CD1c-positive myeloid dendritic cell (primary cell): ENCODE data around the gene KNSTRN.

Source experiments
- DNase-seq: peaks from one replicate; pipeline ENCODE4 v3.0.0-alpha.2; 2016; ENCODE audit errors: extremely low spot score

The KNSTRN gene

GRCh38 chr15:40399370-40399769, 16.8 kb downstream of the KNSTRN start:
- DNase-seq, result no peak

- DNase-seq, result peak; percentile 97
These were observed 23.2 kb downstream of the KNSTRN start, which contains the start of gene IVD for GRCh38 chr15:40405501-40406381. Gene IVD, plus strand, starts transcription at chr15:40405795. Its CDS starts 33 bp downstream, at chr15:40405828.

- DNase-seq, result peak; percentile 43
These were observed 24.9 kb downstream of the KNSTRN start for GRCh38 chr15:40407330-40407990.

- DNase-seq, result no peak
These were observed 26.8 kb downstream of the KNSTRN start for GRCh38 chr15:40409366-40409765.

GRCh38 chr15:40410476-40410875, 28.0 kb downstream of the KNSTRN start:
- DNase-seq, result no peak

GRCh38 chr15:40412095-40412759, 29.7 kb downstream of the KNSTRN start:
- no peak for DNase-seq

- DNase-seq, result no peak
These were observed 30.5 kb downstream of the KNSTRN start for GRCh38 chr15:40413036-40413435.

- no peak for DNase-seq
These were observed 32.3 kb downstream of the KNSTRN start for GRCh38 chr15:40414816-40415215.

- DNase-seq, result no peak
These were observed 32.7 kb downstream of the KNSTRN start for GRCh38 chr15:40415226-40415625.

- DNase-seq, result no peak
These were observed 33.5 kb downstream of the KNSTRN start for GRCh38 chr15:40416056-40416455.

GRCh38 chr15:40418126-40418525, 35.6 kb downstream of the KNSTRN start:
- DNase-seq, result no peak

- DNase-seq, result no peak
These were observed 37.7 kb downstream of the KNSTRN start for GRCh38 chr15:40420071-40420713.

- DNase-seq, result no peak
These were observed 38.3 kb downstream of the KNSTRN start for GRCh38 chr15:40420793-40421192.

GRCh38 chr15:40421246-40422157, 39.0 kb downstream of the KNSTRN start:
- DNase-seq, result peak; percentile 86

GRCh38 chr15:40424483-40425115, 42.1 kb downstream of the KNSTRN start:
- no peak for DNase-seq

GRCh38 chr15:40425681-40426080, 43.2 kb downstream of the KNSTRN start:
- DNase-seq, result no peak

GRCh38 chr15:40427188-40427587, 44.7 kb downstream of the KNSTRN start:
- DNase-seq, result no peak

GRCh38 chr15:40428185-40428584, 45.7 kb downstream of the KNSTRN start:
- no peak for DNase-seq

- DNase-seq, result no peak
These were observed 46.7 kb downstream of the KNSTRN start for GRCh38 chr15:40429068-40429710.

- no peak for DNase-seq
These were observed 47.8 kb downstream of the KNSTRN start for GRCh38 chr15:40430271-40430805.
